HEK293 (cell line): Measurements from ENCODE around the gene ZNF335.

Experiments used
- TCF7L2 ChIP-seq: IDR thresholded peaks from 2 replicates; pipeline ENCODE4 v1.6.1; 2011; ENCODE audit warnings: low read depth, mild to moderate bottlenecking, inconsistent platforms, low read length, moderate library complexity, borderline replicate concordance
- ZNF239 ChIP-seq: fragments of 450-650 bp; formaldehyde crosslinking; IDR thresholded peaks from 2 replicates; pipeline ENCODE4 v1.5.1; 2016; ENCODE audit warnings: missing biosample characterization, missing genetic modification characterization

- no peak for TF ChIP-seq TCF7L2
- TF ChIP-seq ZNF239 (tag by site-specific recombination), result no peak
These were observed 25.2 kb upstream of the ZNF335 start for GRCh38 chr20:45997187-45997586.
